ENCODE results near the gene SPRING1. TPM values are rescaled to one million over a fixed set of nuclear protein-coding genes. Genes with fewer than 3 reads are reported as not detected.

Gene SPRING1
- total RNA-seq, 1 experiment from 2014 or later: 44.2 TPM

GRCh38 chr12:116701432-116701831, 36.4 kb downstream of the SPRING1 start:
- H2BK120ac ChIP-seq (ENCODE audit: low read depth, low read length, poor library complexity, severe bottlenecking): no peak overlapping the region
- H3K56ac ChIP-seq (ENCODE audit: insufficient read length, low read depth, low read length): no peak overlapping the region
- H3K79me2 ChIP-seq (ENCODE audit: insufficient read depth, low read length): no peaks in the 10 kb centered on the region
- no peak overlapping the region for H2BK20ac ChIP-seq (ENCODE audit: low read depth, low read length, poor library complexity, severe bottlenecking)
- no peak for TF ChIP-seq CTCF (conservative IDR thresholded peaks at IDR 0.05)
- H3K27me3 Mint-ChIP-seq (ENCODE audit: low read depth): no peaks in the 10 kb centered on the region; the same call in 1 of the 2 replicates
- no peak overlapping the region for H3K4me3 Mint-ChIP-seq
- H3K4me1 ChIP-seq (ENCODE audit: insufficient read depth, low read length): no peaks in the 10 kb centered on the region
- no peak overlapping the region for H3K9ac ChIP-seq (ENCODE audit: extremely low read depth, insufficient read length, low read length)
- H3K27me3 ChIP-seq (ENCODE audit: insufficient read depth, low read length): no peaks in the 10 kb centered on the region
- H4K91ac ChIP-seq (ENCODE audit: insufficient read length, low read depth, low read length): no peak overlapping the region
- H3K79me1 ChIP-seq (ENCODE audit: insufficient read depth, low read depth, low read length, poor library complexity, severe bottlenecking): no peaks in the 10 kb centered on the region
- H2AFZ ChIP-seq (ENCODE audit: low read length): no peak overlapping the region
- H3K18ac ChIP-seq (ENCODE audit: insufficient read length, low read depth, low read length): no peak overlapping the region
- peaks cover 4 to 9% of the 10 kb centered on the region in 2 experiments for H3K4me1 Mint-ChIP-seq
- H3K23ac ChIP-seq (ENCODE audit: insufficient read length, low read depth, low read length): no peak overlapping the region
- no peak overlapping the region for H4K5ac ChIP-seq (ENCODE audit: insufficient read length, low read depth, low read length)
- H4K8ac ChIP-seq (replicated peaks; ENCODE audit: insufficient read length, low read depth, low read length): no peak overlapping the region
- H2BK5ac ChIP-seq (ENCODE audit: insufficient read length, low read length): no peak overlapping the region
- no peak overlapping the region for H2AK5ac ChIP-seq (ENCODE audit: insufficient read length, low read length)
- no peaks in the 10 kb centered on the region for H4K20me1 ChIP-seq (ENCODE audit: control insufficient read depth, insufficient read depth, insufficient read length)
- H3K27ac Mint-ChIP-seq: no peak overlapping the region
- no peaks in the 10 kb centered on the region for H3K23me2 ChIP-seq (ENCODE audit: insufficient read length, low read depth, low read length, poor library complexity, severe bottlenecking)
- H3K14ac ChIP-seq (ENCODE audit: insufficient read depth, low read length): no peak overlapping the region
- no CpG with 5 or more reads among the region's 4 CpGs for WGBS (ENCODE audit: extremely low coverage, insufficient read length, low lambda C conversion rate)
- H3K36me3 Mint-ChIP-seq (ENCODE audit: insufficient read depth in 1 of 3, low read depth in 3 of 3): no peaks in the 10 kb centered on the region
- H2BK15ac ChIP-seq (ENCODE audit: low read depth, low read length): no peak overlapping the region
- no peaks in the 10 kb centered on the region for H3K9me3 ChIP-seq (ENCODE audit: control insufficient read depth, low read depth, low read length)
- no peak overlapping the region for H3K27ac ChIP-seq (ENCODE audit: insufficient read length, low read depth, low read length)
- no peak overlapping the region for H3T11ph ChIP-seq (ENCODE audit: low read length)
- H2BK12ac ChIP-seq (ENCODE audit: insufficient read length, low read depth, low read length): no peak overlapping the region
- no peak for DNase-seq
- no peak overlapping the region for H3K4ac ChIP-seq (ENCODE audit: low read depth, low read length)
- no peaks in the 10 kb centered on the region for H3K9me3 Mint-ChIP-seq
- H3K4me2 ChIP-seq (ENCODE audit: insufficient read depth, insufficient read length, low read length): no peak overlapping the region
